Activated CD8-positive, alpha-beta memory T cell treated with anti-CD3 and anti-CD28 coated beads for 48 hours (primary cell): ENCODE results near the gene NRTN.

Source experiments
- DNase-seq, 3 experiments: peaks; one replicate each; pipeline ENCODE4 v3.0.0-alpha.2; 2020; ENCODE audit warnings: low read depth in 2 of 3, low spot score in 2 of 3

The NRTN gene

DNA sequence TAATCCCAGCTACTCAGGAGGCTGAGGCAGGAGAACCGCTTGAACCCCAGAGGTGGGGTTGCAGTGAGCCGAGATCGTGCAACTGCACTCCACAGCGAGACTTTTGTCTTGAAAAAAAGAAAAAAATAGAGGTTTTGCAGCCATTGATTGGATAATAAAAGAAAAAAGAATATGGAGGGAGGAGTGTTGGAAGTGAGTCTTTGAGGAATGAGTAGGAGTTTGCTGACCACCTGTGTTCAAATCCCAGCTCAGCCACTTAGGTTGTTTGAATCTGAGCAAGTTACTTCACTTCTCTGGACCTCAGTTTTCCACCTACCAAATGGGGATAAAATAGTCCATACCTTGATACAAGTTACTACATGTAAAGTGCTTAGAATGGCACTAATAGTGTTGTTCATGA lies 6.2 kb downstream of the NRTN start:
- DNase-seq, result no peak

DNA sequence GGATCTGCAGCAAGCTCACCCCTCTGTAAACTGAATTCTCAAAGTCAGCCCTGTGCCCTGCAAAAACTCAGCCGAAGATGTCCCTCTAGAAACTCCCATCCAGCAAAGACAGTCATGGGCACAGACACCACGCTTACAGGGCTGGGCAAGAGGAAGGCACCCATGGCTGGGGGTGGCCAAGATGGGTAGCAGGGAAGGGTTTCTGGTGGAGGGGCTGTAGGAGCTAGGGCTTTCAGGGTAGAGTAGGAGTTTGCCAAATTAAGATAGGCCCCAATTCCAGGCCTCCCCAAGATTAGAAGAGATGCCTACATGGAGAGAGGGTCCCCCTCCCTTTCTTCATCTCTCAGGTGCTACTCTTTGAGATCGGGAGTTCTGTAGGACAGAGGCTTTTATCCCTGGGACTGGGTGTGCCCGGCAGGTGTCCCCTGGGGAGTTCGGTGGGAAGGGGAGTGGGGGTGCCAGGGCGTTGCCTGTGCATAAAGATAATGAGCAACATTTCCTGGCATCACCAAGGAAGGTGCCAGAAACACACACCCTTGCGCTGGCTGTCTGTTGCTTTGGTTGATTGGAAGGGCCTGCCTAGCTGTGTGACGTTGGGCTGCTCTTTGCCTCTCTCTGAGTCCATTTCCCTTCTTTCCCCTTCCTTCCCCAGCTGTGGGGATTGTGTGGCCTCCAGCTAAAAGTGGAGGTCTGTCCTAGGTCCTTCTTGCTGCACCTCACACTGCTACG lies 9.4 kb downstream of the NRTN start:
- DNase-seq, result no peak

DNA sequence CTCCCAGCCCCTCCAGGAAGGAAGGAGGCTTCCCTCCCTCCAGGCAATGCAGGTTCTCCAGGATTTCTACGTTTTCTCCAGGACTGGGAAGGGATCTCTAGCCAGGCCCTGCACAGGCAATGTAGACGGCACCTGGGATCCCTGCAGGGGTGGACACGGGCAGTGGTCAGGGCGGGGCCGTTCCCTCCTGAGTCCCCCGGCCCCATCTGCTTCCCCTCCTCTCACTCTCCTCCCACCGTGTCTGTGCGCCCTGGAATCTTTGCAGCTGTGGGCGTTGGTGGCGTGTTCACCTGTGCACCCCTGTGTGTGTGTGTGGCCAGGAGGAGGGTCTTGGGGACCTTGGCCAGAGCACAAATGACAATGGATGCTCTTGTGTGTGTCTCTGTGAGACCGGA lies 10.0 kb downstream of the NRTN start:
- DNase-seq, result no peak

DNA sequence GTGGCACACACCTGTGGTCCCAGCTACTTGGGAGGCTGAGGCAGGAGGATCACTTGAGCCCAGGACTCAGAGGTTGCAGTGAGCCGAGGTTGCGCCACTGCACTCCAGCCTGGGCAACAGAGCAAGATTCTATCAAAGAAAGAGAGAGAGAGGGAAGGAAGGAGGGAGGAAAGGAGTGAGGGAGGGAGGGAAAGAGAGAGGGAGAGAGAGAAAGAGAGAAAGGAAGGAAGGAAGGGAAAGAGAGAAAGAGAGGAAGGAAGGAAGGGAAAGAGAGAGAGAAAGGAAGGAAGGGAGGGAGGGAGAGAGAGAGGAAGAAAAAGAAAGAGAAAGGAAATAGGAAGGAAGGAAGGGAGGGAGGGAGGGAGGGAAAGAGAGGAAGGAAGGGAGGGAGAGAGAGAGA lies 12.4 kb downstream of the NRTN start:
- no peak for DNase-seq

DNA sequence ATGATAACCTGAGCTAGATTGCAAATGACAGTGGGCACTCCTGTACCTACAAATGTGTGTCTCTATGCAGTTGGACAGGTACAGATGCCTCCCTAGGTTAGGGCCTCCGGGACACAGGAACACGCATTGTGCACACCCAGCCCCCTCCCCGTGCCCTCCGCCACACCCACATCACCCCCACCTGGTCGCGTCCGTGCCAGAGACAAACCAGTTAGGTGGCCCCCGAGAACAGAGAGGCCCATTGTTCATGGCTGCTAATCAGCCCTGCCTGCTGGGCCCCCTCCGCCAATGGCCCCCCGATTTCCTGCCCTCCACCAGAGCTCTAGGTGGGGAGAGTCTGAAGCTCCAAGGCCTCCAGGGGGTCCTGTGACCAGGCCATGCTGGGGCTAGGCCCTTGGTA lies 13.7 kb downstream of the NRTN start:
- no peak for DNase-seq

DNA sequence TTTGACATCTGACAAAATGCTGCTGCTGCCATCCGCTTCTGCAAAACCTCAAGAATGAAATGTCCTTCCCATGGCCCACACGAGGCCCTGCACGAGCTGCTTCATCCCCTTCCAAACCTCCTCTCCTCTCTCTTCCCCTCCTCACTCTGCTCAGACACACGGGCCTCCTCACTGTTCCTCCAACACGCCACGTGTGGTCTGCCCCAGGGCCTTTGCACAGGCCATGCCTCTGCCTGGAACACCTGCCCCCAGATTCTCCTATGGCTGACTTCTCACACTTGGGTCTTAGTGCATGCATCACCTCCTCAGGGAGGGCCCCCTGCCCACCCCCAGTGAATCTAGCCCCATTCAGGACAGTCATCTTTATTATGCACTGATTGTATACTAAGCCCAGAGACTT lies 15.9 kb downstream of the NRTN start:
- DNase-seq, result no peak

DNA sequence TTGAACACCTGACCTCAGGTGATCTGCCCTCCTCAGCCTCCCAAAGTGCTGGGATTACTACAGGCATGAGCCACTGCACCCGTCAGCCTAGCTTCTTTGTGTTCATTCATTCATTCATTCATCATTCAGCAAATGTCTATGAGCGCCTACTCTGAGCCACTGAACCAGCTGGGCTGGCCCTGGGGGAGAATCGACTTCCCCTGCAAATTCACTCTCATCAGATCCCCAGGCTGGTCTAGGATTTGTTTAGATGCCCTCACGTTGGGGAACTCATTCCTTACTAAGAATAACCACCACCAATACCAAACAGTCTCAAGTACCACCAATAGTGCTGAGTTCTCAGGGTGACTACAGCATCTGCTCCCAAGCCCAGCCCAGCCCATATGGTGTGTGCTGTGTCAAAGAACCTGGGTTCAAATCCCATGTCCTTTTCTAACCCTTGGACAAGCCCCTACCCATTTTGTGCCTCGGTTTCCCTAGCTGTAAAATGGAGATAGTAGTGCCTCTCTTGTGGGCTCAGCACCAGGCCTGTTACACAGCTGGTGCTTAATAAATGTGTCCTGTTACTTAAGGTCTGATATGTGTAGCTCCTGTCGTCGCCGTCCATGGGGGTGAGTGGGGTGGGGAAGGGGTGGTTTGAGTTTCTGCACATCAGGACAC lies 16.8 kb downstream of the NRTN start:
- DNase-seq, result no peak

DNA sequence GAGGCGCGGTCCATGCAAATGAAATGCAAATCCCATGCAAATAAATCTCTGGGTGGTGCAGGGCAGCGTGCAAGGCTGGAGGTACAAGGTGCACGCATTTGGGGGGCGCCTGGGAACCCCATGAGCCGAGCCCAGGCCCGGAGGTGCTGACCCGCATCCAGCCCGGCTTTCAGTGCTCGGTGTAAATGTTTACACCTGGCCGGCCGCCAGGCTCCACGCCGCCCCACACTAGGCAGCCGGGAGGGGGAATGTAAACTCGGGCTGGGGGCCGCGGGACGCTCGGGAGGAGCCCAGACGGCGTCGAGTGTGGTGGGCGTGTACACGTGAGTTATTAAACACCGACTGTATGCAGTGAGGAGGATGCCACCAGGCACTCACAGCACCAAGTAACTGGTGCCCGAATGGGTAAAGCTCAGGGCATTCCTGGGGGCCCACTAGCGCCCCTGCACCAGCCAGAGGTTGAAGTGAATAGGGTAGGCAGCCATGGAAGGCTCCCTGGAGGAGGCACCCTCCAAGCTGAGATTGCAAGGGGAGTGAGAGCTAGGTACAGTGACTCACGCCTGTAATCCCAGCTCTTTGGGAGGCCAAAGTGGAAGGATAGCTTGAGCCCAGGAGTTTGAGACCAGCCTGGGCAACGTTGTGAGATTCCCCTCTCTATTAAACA lies 17.4 kb downstream of the NRTN start:
- no peak for DNase-seq

DNA sequence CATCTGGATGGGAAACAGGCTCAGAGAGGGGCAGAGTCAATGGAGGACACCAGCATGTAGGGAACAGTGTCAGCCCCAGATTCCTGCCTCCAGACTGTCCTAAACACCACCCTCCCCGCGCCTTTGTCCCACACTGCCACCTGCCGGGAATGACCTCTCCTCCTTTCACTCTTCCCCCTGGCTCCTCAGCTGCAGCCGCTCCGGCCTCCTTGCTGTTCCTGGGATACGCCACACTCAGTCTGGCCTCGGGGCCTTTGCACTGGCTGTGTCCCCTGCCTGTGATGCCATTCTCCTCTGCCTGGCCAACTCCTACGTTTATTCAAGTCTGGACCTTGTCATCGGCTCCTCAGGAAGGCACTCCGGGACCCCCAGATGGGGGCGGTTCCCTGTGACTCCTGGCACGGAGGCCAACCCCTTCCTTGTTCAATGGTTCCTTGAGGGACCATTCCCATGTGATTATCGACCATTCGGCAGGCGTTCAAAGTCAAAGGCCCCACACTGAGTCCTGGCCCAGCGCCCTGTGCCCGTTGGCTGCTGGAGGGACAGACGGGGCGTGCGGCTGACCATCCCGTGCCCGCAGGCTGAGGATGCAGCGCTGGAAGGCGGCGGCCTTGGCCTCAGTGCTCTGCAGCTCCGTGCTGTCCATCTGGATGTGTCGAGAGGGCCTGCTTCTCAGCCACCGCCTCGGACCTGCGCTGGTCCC lies 18.9 kb downstream of the NRTN start:
- DNase-seq, result no peak

DNA sequence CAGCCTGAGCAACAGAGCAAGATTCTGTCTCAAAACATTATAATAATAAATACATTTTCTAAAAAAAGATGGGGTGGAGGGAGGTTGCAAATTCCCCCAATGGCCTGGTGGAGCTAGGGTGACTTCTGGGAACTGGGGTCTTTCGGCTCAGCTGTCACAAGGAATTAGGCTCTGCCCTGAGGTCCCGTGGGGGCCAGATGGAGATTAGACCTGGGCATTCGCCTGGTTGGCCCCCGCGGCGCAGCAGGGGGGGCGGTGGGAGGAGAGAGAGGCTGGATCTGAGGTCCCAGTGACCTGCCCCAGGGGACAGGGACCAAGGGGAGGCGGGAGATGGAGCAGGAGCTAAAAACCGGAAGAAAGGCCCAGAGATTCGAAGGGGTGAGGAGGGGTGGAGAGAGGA lies 19.9 kb downstream of the NRTN start:
- no peak for DNase-seq

DNA sequence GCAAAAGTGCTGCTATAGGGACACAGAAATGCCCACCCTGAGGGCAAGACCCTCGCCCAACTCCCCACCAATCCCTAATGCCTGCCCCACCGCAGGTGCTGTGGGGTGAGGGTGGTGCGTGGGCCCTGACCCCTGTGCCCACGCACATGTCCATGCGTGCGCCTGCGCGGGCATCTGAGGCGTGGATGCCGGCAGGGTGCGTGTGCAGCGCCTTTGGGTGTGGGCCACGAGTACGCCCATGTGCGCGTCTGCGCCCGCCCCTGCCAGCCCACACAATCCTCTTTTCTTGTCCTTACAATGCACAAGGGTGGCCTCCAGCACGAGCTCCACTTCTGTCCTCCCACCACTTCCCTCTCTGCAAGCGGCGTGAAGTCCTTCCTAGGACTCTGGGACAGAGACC lies 20.3 kb downstream of the NRTN start:
- no peak for DNase-seq

DNA sequence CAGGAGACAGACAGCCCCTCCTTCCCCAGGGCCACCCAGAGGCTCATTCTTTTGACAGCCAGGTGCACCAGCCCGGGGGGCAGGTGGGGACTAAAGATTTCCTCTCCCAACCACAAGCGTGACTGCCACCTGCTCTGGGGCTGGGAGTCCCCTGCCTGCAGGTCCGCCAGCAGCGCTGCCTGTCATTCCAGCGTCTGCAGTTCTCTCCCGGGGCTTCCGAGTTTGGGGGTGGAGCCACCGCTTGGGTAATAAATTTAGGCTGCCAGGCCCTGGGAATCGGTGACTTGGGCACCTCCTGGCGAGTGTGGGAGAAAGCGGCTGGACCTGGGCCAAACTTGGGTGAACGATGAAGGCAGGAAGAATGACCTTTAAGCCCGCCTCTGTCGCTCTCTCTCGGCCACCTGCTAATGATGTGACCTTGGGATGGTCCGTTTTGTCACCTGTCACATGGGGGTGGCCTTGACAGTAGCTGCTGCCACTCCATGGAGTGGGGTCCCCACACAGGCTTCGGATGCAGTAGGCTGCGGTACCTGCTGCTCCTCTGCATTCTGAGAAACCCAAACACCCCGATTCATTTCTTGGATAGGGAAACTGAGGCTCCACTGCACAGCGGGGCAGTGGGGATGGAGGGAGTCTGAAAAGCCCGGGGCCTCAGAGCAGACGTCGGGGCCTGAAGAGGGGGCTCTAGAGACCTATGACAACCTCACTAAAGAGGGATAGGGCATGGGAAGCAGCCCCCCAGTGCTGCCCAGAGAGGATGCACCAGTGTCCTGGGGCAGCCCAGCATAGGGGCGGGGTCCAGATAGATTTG lies 21.9 kb downstream of the NRTN start:
- no peak for DNase-seq

DNA sequence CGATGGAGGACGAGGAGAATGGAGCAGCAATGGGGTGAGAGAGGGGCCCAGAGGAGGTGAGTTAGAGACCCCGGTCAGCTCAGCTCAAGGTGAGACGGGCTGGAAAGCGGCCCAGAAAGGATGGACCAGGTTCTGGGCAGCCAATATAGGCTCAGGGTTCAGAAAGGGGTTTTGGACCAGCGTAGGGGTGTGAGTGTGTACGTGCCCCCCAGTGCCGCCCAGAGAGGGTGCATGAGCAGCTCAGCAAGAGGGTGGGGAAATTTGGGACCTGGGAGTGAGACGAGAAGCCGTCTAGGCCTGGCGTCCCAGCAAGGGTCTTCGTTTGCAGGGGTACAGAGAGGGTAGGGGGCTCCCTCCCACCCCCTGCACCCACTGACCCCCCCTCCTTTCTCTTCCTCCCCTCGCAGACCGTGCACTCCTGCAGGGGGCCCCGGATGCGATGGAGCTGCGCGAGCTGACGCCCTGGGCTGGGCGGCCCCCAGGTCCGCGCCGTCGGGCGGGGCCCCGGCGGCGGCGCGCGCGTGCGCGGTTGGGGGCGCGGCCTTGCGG lies 22.5 kb downstream of the NRTN start:
- DNase-seq, result no peak

DNA sequence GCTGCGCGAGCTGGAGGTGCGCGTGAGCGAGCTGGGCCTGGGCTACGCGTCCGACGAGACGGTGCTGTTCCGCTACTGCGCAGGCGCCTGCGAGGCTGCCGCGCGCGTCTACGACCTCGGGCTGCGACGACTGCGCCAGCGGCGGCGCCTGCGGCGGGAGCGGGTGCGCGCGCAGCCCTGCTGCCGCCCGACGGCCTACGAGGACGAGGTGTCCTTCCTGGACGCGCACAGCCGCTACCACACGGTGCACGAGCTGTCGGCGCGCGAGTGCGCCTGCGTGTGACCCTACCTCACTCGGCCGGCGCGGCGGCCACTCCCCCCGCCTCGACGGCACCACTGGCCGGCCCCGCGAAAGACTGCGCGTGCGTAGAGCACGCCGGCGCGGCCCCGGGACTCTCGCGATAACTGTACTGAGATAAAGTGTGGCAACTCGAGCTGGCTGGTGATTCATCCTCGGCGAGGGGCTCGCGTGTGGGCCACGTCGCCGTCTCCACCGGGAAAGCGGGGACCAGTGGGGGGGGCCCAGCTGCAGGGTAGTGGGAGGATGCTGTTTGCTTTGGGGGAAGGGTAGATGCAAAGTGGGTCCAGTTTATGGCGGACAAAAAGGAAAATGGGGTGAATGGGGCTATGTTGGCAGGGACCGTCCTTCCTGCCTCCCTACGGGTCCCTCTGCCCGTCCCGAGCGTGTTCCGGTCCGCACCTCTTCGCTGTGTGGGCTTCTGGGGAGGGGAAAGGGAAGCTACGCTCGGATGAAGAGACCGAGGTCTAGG lies 23.2 kb downstream of the NRTN start:
- DNase-seq, result peak; percentile 90 to 97 (median 96)

DNA sequence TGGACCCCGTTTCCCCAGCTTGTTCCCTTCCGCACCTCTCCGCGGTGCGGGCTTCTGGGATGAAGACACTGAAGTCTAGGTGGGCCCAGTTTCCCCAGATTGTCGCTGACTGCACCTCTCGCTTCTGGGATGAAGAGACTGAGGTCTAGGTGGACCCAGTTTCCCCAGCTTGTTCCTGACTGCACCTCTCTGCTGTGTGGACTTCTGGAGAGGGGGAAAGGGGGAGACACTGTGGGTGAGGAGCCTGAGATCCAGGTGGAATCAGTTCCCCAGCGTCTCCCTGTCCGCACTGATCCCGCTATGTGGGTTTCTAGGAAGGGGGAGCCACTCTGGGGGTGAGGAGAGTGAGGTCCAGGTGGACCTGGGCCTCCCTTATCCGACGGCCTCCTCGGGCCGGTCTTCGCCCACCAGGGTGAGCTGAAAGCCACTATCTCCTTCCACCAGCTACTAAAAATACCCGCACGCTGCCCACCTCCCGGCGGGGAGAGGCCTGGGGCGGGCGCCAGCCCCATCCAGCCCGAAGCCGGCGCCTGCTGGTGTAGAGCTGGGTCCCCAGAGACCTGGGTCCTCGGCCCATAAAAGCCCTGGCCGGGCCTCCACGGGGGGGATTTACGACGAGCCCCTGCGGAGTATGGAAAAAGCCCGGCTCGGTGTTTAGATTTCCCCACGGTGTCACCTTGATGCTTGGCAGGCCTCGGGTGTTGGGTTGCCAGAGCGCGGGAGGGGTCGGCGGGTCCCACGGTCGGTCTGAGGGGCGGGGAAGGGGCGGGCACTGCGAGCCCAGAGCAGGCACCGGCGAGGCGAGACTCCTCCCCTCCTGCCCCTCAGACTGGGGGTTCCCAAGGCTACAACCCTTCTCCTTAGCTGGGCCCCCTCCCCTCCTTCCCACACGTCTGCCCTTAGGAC lies 24.0 kb downstream of the NRTN start:
- no peak for DNase-seq

DNA sequence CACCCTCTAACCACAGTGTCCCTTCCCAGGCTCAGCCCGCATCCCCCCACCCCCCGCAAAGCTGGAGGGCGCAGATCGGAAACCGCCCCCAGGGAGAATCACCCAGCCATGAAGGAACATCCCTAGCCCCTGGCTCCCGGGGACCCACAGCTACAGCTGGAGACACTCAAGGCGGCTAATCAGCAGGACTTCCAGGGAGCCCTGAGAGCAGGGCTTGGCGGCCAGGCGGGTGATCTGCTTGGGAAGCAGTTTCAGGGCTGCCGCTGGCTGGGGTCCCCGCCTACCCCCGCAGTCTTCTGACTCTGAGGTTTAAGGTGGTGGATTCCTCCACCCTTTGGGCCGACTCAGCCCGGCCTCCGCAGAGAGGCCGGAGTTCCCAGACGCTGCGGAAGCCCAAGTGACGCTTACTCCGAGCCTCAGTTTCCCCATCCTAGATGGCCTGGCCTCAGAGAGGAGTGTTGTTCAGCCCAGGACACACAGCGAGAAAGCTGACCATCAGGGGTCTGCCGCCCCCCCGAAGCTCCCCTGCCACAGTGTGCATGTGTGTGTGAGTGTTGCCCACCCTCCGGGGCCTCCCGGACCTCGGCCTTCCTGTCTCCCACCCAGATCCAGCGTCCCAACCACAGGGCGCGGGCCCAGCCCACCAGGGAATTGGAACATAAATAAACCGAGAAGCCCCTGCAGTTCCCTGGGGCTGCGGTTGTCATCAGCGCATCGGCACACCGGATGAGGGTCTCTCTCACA lies 24.9 kb downstream of the NRTN start:
- no peak for DNase-seq

DNA sequence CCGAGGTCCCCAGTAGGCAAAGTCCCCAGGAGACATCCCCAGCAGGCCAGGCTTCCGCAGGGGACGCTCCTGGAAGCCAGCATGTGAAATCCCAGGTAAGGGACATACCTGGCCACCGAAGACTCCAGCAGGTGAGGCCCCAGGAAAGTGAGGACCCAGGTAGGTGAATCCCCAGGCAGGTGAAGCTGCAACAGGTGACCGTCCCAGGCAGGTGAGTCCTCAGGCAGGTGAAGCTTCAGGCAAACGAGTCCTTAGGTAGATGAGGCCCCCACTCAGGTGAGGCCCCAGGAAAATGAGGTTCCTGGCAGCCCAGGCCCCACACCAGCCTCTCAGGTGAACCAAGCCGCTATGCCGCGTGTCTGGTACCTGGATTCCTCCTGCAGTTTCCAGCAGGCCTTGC lies 26.3 kb downstream of the NRTN start:
- no peak for DNase-seq

DNA sequence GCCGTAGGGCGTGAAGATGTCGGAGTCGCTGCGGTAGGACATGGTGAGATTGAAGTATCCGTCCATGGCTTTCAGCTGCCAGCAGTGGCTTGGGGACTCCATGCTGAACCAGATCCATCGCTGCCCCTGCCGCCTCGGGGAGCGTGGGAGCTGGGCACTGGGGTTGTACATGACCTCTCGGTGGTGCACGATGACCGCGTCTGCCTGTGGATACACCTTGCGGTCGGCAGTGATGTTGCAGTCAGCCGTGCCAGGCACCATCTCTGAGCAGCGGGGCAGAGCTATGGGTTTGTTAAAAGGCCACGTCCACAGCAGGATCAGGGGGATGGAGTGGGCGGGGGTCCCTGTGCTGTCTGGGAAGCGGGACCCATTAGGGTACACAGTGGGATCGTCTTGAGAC lies 27.2 kb downstream of the NRTN start:
- DNase-seq, result no peak
